Coronary artery (tissue), 2 donors: ENCODE data around the gene KRTAP4-1.
"Not testable (repeated sequence)": the region's sequence is repeated elsewhere in the genome, so short reads cannot be mapped to it uniquely, and the experiment has no call there.

Experiments
- DNase-seq: peaks from one replicate; pipeline ENCODE4 v3.0.0-alpha.2; 2017; ENCODE audit warnings: low spot score
- H3K27ac ChIP-seq, 2 donors: fragments of 200-600 bp; sonication (generic); one replicate each; pipeline ENCODE4 v1.5.1; 2016 to 2019
- H3K4me3 ChIP-seq: fragments of 200-600 bp; sonication (generic); 2 replicates; pipeline ENCODE4 v1.5.1; 2016; ENCODE audit warnings: mild to moderate bottlenecking, moderate library complexity
- TF ChIP-seq, protein P1 (sequence below): fragments of 200-600 bp; sonication (generic); IDR thresholded peaks from one replicate; pipeline ENCODE4 v1.5.1; 2019; ENCODE audit warnings: antibody characterized with exemption

Gene KRTAP4-1

DNA sequence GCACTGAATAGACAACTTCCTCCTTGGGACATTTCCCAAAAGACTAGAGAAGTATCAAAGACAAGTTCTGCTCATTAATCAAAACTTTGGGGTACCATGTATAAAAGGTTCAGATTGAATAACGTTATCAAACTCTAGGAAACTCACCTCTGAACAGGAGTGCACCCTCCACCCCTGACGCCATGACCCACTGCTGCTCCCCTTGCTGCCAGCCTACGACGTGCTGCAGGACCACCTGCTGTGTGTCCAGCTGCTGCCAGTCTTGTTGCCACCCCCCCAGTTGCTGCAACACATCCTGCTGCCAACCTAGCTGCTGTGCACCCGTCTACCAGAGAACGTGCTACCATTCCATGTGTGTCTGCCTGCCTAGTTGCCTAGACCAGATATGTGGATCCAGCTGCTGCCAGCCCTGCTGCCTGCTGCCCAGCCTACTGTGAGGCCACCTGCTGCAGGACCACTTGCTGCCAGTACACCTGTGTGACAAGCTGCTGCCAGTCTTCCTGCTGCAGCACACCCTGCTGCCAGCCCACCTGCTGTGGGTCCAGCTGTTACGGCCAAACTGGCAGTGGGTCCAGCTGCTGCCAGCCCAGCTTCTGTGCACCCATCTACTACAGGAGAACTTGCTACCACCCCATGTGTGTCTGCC lies 27.9 kb upstream of the KRTAP4-1 start:
- TF ChIP-seq, protein P1, sequence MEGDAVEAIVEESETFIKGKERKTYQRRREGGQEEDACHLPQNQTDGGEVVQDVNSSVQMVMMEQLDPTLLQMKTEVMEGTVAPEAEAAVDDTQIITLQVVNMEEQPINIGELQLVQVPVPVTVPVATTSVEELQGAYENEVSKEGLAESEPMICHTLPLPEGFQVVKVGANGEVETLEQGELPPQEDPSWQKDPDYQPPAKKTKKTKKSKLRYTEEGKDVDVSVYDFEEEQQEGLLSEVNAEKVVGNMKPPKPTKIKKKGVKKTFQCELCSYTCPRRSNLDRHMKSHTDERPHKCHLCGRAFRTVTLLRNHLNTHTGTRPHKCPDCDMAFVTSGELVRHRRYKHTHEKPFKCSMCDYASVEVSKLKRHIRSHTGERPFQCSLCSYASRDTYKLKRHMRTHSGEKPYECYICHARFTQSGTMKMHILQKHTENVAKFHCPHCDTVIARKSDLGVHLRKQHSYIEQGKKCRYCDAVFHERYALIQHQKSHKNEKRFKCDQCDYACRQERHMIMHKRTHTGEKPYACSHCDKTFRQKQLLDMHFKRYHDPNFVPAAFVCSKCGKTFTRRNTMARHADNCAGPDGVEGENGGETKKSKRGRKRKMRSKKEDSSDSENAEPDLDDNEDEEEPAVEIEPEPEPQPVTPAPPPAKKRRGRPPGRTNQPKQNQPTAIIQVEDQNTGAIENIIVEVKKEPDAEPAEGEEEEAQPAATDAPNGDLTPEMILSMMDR: no peak
- no peak overlapping the region for H3K27ac ChIP-seq
- no peak overlapping the region for H3K4me3 ChIP-seq
- DNase-seq: peak; percentile 59

DNA sequence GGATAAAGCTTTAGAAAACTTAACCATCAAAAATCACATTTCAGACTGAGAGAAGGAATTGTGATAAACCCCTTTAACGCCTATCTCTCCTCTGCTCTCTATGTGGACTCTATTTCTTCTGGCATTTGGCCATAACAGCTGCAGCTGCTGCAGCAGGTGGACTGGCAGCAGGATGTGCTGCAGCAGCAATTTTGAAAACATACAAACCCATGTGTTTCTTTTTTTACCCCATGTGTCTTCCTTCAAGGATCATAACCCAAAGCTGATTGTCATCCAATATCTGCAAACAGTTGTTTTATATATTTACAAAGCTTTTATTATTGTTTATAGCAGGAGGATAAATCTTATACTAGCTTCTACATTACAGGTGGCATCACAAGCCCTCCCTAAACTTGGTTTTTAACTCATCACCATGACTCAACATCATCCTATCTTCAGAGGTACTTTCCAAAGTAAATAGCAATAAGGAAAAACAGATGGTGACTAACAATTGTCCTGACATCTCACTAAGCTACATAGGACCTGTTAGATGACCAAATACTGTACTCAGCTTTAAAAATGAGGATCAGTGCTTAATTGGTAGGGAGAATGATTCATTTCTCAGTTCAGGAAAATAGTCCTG lies 27.2 kb upstream of the KRTAP4-1 start:
- TF ChIP-seq, protein P1: no peak

DNA sequence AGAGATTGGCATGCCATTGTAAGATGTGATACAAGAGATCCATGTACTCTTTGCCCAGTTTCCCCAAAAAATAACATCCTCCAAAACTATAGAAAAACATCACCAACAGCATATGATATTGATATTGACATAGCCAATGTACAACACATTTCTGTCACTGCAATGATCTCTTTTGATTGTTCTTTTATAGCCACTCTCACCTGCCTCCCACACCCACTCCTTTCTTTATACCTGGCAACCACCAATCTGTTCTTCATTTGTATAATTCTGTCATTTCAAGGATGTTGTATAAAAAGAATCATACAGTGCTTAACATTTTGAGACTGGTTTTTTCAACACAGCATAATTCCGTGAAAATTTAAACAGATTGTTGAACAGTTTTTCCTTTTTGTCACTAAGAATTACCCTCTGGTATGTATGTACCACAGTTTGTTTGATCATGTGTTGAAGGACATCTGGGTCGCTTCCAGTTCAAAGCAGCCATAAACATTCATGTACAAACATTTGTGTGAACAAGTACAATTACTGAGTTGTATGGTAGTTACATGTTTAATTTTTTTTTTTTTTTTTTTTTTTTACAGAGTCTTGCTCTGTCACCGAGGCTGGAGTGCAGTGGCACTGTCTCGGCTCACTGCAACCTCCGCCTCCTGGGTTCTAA lies 14.8 kb upstream of the KRTAP4-1 start:
- TF ChIP-seq, protein P1: no peak
- Histone ChIP-seq H3K4me3 (no peak overlapping the region), H3K27ac (no peak overlapping the region)
- DNase-seq: no peak

More for the DNA sequence above, 27.2 kb upstream of the KRTAP4-1 start:
- no peak for DNase-seq
- Histone ChIP-seq H3K4me3 (no peak overlapping the region), H3K27ac (no peak overlapping the region)

DNA sequence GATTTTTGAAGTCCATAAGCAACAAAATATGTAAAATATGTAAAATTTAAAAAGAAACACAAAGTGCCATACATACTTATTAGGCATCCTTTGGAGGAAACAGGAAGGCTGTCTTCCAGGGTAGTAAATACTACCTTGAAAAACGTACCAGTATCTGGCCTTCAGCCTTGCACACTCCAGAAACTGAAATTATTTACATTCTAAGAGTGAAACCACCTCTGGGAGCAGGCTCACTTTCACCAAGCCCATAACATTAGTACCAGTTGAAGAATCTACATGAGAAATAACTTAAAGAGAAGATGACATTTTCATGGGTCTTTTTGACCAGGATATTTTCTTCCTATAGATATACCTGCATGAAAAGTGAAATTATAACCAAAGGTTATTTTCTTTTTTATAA lies 11.4 kb upstream of the KRTAP4-1 start:
- no peak overlapping the region for H3K27ac ChIP-seq
- no peak overlapping the region for H3K4me3 ChIP-seq
- DNase-seq: no peak
- TF ChIP-seq, protein P1: no peak

DNA sequence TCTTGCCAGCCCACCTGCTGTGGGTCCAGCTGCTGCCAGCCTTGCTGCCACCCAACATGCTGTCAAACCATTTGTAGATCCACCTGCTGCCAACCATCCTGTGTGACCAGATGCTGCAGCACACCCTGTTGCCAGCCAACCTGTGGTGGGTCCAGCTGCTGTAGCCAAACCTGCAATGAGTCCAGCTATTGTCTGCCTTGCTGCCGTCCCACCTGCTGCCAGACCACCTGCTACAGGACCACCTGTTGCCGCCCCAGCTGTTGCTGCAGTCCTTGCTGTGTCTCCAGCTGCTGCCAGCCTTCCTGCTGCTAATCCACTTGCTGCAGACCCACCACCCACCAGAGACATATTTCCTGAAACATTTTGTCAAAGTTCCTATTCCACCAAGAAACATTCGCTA lies 5.6 kb upstream of the KRTAP4-1 start:
- H3K27ac ChIP-seq: no peak overlapping the region
- TF ChIP-seq, protein P1: no peak
- no peak for DNase-seq
- H3K4me3 ChIP-seq: no peak overlapping the region

DNA sequence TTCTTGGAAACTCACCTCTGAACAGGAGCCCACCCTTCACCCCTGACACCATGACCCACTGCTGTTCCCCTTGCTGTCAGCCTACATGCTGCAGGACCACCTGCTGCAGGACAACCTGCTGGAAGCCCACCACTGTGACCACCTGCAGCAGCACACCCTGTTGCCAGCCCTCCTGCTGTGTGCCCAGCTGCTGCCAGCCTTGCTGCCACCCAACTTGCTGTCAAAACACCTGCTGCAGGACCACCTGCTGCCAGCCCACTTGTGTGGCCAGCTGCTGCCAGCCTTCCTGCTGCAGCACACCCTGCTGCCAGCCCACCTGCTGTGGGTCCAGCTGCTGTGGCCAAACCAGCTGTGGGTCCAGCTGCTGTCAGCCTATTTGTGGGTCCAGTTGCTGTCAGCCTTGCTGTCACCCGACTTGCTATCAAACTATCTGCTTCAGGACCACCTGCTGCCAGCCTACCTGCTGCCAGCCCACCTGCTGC lies 5.2 kb upstream of the KRTAP4-1 start, which contains the start of gene KRTAP9-1:
TSS of gene KRTAP9-1 (plus strand) at position 51 of the 482 bp plus-strand sequence. CDS start at position 51, 0 bp downstream.
- not testable (repeated sequence) for H3K27ac ChIP-seq, DNase-seq, H3K4me3 ChIP-seq

DNA sequence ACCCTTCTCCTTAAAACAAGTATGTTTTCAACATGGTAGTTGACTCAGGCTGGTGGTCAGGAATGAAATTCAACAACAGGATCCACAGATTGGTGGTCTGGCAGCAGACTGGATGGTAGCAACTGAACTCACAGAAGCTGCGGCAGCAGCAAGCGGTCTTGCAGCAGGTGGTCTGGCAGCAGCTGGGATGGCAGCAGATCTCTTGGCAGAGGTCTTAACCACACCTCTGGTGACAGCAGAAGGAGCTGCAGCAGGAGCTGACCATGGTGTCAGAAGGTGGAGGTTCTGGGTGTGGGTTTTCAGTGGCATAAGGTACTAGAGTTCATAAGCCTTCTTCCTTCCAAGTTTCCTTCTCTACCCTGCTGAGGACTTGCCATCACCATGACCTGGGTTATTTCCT lies 2.2 kb upstream of the KRTAP4-1 start:
- TF ChIP-seq, protein P1: no peak
- Histone ChIP-seq H3K27ac (no peak overlapping the region), H3K4me3 (no peak overlapping the region)
- DNase-seq: no peak
